ENCODE measurements around the gene TMEM154.

Gene TMEM154

DNA sequence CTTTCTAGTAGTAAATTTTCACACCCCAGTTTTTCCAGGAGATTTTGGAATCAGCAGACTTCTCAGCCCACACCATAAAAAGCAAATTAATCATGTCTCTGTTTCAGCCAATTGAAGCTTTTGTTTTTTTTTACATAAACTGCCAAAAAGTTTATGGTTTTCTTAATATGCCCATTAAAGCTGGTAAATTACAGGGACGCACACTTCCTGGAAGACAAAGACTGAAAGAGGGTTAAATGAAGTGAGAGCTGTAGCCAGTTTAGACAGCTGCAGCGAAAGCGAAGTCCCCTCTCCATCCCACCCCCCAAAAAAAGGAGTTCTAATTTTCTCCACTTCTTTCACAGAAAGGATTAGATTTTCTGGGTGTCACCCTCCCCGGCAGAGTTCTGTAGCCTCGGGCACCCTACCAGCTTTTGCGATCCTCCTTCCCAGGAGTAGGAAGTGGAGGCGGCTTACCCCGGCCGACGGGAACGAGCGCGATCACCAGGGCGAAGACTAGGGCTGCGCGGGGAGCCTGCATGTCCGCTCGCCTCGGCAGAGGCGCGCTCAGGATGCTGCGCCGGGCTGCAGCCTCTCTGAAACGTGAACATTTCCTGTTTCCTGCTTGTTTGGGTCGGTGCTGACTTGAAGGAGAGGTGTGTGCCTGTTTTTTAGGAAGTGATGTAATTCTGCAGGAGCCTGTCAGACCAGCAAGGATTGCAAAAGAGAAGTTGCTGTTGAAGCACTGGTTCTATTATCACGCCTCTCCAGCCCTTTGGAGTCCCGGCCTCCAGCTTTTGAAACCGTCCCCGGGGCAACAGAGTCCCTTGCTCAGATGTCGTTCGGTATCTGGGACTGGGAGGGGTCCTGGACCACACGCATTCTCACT lies at the start of gene TMEM154:
TSS of gene TMEM154 (minus strand) at position 584 of the 868 bp plus-strand sequence. CDS start at position 520, 64 bp downstream.
- DNase-seq (ENCODE audit: extremely low read depth in 1 of 2, low read depth in 1 of 2): peak; percentile 30 to 45

- DNase-seq (ENCODE audit: extremely low read depth in 1 of 2, low read depth in 1 of 2): no peak
Measured at GRCh38 chr4:152729466-152729865, 49.7 kb upstream of the TMEM154 start.

- DNase-seq (ENCODE audit: extremely low read depth in 1 of 2, low read depth in 1 of 2): no peak
Measured at GRCh38 chr4:152728343-152728742, 48.5 kb upstream of the TMEM154 start.

DNA sequence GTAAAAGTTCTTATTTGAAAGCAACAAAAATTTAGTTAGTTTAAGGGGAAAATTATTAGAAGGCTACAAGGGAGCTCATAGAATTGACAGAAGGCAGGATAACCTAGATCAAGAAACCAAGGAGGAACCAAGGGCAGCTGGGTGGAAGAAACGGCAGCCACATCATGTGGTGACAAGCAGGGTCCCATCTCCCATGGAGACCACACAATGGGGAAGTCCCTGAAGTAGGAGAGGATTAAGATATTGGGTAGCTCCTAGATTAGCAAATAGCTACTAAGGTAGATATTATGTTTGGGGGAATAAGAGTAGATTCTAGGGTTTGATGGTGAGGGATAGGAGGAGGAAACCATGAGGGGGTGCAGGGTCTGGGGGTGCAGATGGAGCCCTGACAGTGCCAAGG lies 48.0 kb upstream of the TMEM154 start:
- no peak for DNase-seq (ENCODE audit: extremely low read depth in 1 of 2, low read depth in 1 of 2)

DNA sequence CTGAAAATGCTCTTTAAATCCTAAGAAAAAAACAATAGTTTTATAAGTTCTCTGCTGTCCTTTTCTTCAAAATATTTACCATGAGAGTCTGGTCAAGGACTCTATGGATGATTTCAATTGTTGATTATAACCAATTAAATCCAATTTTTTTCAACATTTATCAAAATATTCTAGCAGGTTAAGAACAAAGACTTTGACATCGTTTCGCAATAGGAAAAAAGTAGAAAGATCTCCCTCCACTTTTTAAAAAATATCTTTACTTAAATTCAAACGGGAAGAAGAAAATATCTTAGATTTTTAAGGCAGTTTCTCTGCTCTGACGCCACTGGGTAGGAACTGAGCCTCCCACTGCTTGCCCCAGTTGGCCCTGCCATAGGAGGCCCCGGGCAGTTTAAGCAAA lies 44.7 kb upstream of the TMEM154 start:
- DNase-seq (ENCODE audit: extremely low read depth in 1 of 2, low read depth in 1 of 2): no peak

- no peak for DNase-seq (ENCODE audit: extremely low read depth in 1 of 2, low read depth in 1 of 2)
Measured at GRCh38 chr4:152723236-152723635, 43.4 kb upstream of the TMEM154 start.

DNA sequence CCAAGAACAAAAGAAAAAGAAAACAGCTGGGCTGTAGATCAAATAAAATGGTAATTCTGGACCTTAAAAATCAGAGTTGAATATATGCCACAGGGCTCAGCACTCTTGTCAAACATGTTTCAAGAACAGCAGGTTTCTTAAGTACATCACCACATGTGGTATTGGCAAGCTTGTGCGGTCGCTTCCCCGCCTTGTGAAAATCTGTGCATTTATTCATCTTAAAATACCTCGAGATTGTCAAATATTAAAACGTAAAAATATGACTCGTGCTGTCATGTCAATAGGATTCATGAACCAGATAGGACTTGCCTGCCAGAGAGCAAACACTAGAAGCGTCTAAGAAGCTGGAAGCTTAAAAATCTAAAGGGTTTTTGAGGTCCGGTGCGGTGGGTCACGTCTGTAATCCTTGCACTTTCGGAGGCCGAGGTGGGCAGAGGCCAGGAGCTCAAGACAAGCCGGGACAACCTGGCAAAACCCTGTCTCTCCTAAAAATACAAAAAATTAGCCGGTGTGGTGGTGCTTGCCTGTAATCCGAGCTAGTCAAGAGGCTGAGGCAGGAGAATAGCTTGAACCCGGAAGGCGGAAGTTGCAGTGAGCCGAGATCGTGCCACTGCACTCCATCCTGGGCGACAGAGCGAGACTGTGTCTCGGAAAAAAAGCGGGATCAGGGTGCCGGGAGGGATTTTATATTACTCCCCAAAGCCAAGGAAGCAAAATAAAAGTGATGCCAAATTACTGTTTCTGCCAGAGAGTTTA lies 40.2 kb upstream of the TMEM154 start:
- DNase-seq (ENCODE audit: extremely low read depth in 1 of 2, low read depth in 1 of 2): no peak

DNA sequence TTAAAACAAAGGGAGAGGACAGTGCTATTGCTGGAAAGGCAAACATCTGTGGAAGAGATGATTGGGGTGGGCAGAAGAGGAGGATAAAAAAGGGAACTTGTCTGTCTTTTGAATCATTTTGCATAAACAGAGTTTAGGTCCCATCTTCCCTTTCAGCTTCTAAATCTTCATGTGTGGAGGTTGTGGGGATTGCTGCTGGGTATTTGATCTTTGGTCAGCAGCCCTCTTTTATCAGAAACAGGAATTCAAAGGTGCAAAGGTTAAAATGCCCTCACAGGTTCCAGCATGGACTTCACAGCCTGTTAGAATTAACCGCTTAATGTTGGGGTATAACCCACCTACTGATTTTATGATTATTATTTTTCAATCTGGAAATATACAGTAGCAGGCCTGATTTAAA lies 39.5 kb upstream of the TMEM154 start:
- no peak for DNase-seq (ENCODE audit: extremely low read depth in 1 of 2, low read depth in 1 of 2)

DNA sequence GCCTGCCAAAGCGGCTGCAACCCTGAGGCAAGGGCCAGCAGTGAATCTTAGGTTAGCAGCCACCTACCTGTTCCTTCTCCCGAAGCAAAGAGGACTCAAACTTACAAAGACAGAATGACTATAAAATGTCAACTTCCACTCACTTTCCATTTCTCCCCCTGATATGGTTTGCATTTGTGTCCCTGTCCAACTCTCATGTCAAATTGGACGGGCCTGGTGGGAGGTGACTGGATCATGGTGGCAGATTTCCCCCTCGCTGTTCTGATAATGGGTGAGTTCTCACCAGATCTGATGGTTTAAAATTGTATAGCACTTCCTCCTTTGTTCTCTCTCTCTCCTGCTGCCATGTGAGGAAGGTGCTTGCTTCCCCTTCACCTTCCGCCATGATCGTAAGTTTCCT lies 35.3 kb upstream of the TMEM154 start:
- DNase-seq (ENCODE audit: extremely low read depth in 1 of 2, low read depth in 1 of 2): no peak

DNA sequence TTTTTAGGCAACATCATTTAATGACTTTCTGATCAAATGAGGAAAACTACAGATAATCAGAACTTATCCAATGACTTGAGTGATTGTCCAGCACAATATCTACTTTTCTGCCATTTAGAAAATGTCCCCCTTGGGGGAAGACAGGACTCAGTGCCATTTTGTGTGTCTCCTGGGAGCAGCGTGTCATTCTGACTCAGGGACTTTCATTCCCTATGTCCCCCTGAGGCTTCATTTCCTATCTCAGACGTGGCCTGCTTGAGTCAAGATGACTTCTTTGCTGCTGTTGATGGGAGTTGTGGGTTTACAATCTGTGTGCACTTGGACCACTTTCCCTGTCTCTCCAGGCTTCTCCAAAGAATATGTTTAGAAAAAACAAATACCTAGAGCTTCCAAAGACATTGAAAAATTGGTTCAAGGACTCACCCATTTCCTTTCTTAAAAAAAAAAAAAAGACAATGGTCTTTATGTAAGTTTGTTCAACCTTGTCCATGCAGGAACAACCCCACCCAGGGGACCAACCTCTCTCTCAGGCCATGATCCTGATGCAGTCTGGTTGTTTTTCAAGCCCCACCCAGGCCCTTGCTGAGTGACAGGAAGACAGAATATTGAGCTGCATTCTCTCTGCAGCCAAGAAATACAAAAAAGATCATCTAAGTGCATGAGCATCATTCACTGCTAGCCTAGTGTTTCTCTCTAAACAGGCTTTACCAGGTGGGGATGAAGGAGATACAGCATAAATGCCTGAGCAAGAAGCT lies 34.3 kb upstream of the TMEM154 start:
- DNase-seq (ENCODE audit: extremely low read depth in 1 of 2, low read depth in 1 of 2): no peak

GRCh38 chr4:152709675-152710438 lies 30.1 kb upstream of the TMEM154 start:
- no peak for DNase-seq (ENCODE audit: extremely low read depth in 1 of 2, low read depth in 1 of 2)

DNA sequence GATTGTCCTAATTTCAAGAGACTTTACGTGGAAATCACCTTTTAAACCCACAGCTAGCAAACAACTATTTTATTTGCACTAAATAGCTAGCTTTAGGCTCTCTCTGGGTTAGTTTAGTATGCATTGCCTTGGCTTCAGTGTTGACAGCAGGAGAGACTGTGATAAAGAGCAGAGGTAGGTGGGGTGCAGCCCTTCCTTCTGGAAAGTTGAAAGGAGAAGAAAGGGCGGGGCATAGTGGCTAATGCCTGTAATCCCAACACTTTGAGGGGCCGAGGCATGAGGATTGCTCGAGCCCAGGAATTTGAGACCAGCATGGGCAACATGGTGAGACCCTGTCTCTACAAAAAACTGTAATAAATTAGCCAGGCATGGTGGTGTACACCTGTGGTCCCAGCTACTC lies 29.0 kb upstream of the TMEM154 start:
- no peak for DNase-seq (ENCODE audit: extremely low read depth in 1 of 2, low read depth in 1 of 2)

DNA sequence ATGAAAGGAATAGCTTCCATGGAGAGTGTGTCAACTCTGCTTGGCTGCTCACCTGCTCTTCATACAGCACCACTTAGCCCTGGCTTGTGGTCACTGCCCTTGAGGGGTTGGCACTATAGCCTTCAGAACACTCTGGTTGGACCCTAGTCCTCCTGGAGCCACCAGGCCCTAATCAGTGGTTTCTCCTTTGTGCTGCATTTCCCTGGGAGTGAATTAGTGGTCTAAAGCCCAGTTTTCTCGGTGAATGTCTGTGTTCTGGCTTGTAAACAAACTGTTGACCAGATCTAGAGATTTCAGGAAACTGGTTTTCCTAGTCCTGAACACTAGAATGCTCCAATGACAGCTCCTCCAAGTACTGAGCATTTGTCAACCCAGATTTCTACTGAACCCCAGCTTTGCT lies 28.6 kb upstream of the TMEM154 start:
- no peak for DNase-seq (ENCODE audit: extremely low read depth in 1 of 2, low read depth in 1 of 2)

DNA sequence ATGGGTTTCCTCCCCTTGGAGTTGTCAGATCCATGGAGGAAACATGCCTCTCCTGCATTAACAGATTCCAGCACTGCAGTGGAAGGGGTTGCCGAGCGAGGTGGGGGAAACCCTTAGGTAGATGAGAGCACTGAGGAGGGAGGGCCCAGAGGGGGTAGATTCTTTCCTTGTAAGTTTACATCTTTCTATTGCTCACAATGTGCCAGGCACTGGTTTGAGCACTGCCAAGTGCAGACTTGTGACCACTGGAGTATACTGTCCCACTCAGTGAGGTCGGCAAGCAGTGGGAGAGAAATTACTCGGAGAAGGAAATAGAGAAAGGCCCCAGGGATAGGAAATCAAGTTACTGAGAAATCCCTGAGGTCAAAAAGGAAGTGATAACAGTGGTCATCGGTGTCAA lies 27.8 kb upstream of the TMEM154 start:
- no peak for DNase-seq (ENCODE audit: extremely low read depth in 1 of 2, low read depth in 1 of 2)

DNA sequence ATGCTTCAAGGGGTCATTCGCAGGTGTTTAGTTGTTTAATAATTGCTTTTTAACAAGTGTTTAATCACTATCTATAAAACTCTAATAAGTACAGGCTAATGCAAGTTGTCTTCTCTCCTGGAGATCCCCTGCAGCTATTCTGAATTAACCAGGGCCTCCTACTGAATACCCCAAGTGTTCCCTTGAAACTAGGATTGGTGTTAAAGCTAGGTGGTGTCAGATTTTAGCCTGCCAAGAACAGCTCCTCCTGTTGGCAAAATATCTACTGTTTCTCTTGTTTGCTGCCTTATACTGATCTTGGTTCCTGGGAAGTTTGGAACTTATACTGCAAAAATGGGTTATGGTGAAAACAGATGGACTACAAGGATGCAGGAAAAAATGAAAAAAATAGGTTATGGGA lies 26.1 kb upstream of the TMEM154 start:
- DNase-seq (ENCODE audit: extremely low read depth in 1 of 2, low read depth in 1 of 2): no peak

GRCh38 chr4:152704788-152705187 lies 25.0 kb upstream of the TMEM154 start:
- DNase-seq (ENCODE audit: extremely low read depth in 1 of 2, low read depth in 1 of 2): no peak

GRCh38 chr4:152700151-152700550 lies 20.4 kb upstream of the TMEM154 start:
- DNase-seq (ENCODE audit: extremely low read depth in 1 of 2, low read depth in 1 of 2): no peak

DNA sequence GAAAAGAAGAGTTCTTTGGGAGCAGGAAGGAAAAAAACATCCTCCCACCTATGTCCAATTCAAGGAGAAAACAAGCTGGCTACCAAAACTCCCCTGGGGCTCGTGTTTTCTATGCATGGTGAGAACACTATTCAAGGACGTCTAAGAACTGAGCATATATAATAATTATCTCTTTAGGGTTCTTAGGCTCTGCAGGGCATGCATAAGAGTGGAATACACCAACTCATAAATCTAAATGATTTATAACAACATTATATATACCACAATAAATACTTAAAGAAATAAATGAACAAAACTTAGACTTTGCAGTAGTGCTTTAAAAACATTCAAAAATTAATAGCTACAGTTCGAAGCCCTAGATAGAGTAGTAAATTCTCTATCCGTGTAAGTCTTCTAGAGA lies 19.5 kb upstream of the TMEM154 start:
- DNase-seq (ENCODE audit: extremely low read depth in 1 of 2, low read depth in 1 of 2): no peak

GRCh38 chr4:152698089-152698499 lies 18.3 kb upstream of the TMEM154 start:
- DNase-seq (ENCODE audit: extremely low read depth in 1 of 2, low read depth in 1 of 2): no peak

DNA sequence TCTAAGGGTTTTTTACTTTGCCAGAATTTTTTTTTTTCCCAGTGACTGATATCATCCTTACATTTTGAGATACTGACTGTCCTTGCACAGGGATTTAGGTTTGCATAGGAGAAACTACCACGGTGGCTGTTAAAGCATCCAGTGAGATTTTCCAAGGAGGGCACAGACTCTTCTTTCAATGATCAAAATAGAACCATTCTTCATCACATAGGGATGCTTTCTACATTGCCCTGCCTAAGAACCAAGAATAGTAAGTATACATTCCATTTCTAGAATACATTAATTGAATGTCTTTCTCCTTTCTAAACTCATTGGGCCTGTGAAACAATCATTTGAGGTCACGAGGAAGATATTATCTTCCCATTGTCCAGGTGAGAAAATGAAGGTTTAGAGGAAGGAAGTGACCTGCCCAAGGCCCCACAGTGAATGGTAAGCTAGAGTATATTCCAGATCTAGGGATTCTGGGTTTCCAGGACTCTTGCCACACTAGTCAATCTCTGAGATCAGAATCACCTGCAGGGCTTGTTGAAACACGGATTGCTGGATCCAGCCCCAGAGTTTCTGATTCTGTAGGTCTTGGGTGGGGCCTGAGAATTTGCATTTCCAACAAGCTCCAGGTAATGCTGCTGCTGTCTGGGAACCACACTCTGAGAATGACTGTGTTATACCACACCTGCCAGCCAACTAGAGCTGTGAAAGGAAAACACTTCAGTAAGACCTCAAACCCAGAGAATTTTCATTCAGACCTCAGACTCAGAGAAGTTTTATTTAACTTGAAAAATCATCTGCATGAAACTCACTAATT lies 17.7 kb upstream of the TMEM154 start:
- DNase-seq (ENCODE audit: extremely low read depth in 1 of 2, low read depth in 1 of 2): no peak
